Kasumi-1 (cell line): ENCODE data around the gene SBDS.
"Not testable (repeated sequence)": the region's sequence is repeated elsewhere in the genome, so short reads cannot be mapped to it uniquely, and the experiment has no call there.

ENCODE experiments used
- DNase-seq, 2 experiments: peaks; one replicate each; lab custom pipeline; 2025; lab: John Stamatoyannopoulos, UW

The SBDS gene

DNA sequence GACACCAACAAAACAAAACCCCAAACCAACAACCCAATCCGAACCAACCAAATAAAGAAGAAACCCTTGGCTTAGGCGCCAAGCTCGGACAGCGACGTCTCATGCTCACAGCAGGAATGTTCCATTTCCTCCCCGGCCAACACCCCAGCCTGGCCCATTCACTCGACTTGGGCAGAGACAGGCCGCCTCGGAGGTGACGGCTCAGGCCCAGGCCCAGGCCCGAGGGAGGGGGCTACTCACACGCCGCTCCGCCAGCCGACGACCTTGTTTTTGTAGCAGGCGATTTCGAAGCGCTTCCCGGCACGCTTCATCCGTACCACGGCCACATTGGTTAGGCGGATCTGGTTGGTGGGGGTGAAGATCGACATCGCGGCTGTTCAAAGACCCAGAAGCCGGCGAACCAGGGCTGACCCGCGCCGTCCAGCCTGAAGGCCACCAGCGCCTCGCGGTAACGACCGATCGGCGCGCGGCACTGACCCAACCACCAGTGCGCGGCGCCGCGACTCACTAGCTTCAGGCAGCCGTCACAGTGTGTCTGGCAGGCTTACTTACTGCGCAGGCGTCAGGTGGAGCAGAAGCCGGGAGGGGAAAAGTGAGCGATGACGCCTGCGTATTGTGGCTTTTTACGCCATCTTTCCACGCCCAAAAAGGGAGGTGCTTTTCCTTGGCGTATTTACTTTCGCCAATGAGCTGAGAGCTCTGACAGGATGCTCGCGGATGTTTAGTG, at the start of gene SBDS:
Gene SBDS, minus strand, starts transcription at position 537 of the 727 bp plus-strand sequence. Its CDS starts 169 bp downstream, at position 368.
- DNase-seq = peak; percentile 96 to 97

DNA sequence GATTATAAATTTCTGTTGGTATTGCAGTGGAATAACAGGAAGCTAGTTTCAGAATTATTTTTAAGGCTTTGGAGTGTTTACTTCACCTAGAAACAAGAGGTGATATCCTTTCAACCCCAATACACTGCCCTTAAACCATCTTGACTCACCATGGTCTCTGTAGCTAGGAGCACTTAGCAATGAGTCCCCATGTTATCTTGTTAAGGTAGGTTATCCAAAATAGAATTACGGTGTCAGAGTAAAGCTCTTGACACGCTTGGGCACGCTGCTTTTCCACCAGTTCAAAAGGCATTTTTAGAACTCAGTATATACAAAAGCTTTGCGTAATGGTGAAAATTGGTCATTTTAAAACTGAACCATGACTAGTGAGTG, 48.2 kb upstream of the SBDS start:
- DNase-seq = not testable (repeated sequence)

DNA sequence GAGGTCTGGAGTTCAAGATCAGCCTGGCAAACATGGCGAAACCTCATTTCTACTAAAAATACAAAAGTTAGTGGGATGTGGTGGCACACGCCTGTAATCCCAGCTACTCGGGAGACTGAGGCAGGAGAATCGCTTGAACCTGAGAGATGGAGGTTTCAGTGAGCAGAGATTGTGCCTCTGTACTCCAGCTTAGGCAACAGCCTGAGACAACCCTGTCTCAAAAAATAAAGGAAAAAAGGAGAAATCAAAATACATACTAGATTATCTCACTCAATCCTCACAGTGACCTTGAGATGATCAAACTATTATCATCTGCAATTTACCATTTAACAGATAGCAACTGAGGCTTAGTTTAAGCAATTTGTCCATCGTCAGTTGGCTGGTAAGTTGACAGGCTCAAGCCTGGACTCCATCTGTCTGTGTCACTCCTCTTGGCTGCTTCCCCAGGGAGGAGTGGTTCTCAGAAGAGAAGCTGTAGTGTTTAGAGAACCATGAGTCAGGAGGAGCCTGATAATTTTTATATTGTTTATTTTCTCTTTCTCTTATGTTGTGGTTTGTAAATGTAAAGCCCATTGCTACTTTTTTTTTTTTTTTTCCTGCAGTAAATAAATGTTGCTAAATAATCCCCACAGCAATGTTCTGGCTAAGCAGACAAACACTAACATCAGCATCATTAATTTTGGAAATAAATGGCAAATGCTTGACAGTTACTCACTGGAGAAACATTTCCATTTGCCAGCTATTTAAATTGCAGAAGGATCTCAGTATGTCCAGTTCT, 47.6 kb upstream of the SBDS start:
- DNase-seq = not testable (repeated sequence)

DNA sequence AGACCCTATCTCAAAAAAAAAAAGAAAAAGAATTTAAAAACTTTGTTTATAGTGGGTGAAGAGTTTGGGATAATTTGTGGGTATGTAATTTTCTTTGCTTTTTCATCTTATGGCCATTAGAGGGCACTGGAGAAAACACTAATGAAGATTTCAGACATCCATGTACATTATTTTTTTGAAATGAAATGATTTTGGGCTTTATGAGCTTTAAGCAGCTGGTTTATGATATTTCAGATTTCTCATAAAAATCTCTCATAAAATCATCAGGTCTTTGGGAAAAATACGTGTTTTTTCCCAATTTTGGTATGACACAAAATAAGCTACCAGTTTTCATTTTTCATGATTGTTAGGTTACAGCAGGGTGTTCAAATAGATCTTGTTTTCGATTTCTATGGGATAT, 45.4 kb upstream of the SBDS start:
- not testable (repeated sequence) for DNase-seq

DNA sequence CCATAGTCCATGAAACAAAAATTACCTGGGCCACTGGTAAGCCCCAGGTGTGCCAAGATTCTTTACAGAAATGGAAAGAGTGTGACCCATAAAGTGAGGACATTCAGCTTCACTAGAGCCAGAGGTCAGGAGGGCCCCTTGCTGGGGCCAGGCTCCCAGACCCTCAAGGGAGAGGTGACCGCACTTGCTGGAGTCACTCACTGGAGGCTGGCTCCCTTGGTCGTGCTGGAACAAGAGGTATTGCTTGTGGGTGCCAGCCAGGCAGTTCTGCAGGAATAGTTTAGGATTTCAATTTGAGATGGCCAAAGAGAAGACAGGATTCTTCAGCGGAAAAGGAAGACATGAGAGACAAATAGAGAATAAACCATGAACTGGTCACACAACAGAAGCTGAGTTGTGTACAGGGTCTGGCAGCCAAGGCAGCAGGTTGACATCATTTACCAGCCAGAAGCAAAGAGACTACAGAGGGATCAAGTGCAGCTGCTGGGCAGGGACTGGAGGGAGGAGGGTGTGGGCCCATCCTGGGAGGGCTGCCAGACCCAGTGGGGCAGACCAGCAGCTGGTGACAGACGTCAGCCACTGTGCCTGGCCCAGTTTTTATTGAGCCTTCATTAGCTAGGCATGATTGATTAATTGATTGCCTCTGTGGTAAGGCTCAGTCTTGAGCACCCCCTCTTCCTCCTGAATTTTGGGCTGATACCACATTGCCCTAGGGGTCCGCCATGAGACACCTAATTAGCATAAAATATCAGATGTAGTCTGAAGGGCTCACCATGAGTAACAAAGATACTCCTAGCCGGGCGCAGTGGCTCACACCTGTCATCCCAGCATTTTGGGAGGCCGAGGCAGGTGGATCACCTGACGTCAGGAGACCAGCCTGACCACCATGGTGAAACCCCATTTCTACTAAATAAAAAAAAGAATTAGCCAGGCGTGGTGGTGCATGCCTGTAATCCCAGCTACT, 41.3 kb upstream of the SBDS start:
- not testable (repeated sequence) for DNase-seq

DNA sequence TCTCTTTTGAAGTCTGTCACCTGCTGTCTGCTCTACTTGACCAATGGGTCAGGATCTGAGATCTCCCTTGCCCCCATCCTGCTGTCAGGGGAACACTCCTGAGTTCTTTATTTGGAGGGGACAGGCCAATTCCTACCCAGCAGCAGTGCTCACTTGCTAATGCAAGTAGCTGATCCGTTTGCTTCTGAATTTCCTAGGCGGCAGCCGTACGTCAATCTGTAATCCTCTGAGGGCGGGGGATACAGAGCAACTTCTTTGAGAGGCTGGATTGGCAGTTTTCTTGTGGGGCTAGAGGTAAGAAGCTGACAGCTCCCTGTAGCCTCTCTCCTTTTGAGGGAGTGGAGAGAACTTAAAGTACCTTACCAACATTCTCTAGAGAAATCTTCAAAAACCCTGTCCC, 37.9 kb upstream of the SBDS start:
- no peak for DNase-seq

DNA sequence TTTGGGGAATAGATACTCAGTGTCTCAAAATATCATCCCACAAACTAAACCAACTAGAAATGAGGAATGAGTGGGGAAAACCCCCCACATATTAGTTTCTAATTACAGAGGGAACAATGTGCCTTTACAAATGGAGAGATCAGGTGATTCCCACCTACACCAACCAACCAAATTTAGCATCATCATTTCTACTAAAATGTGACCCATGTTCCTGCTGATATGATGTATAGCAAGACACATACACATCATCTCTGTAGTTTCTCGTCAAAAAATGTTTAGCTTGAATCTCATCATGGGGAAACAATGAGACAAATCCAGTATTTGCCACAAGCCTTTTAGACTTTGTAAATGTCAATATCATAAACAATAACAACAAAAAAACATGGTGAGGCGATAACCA, 36.3 kb upstream of the SBDS start:
- not testable (repeated sequence) for DNase-seq

DNA sequence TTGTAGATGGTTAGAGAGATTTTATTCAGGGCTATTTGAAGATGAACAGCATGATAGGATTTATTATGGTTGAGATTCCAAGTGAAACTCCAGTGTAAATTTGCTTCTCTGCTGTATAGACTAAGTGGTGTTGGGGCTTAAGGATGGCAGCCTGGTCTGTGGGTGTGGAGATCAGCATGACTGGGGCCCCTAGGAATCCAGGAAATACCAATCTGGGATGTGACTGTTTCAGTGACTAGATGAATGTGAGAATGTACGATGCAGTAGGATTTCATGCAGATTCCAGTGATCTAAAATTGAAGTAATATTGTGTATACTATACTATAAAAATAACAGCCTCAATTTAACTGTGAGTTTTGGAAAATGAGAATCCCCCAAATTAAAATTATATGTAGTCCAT, 30.1 kb upstream of the SBDS start:
- DNase-seq = not testable (repeated sequence)

DNA sequence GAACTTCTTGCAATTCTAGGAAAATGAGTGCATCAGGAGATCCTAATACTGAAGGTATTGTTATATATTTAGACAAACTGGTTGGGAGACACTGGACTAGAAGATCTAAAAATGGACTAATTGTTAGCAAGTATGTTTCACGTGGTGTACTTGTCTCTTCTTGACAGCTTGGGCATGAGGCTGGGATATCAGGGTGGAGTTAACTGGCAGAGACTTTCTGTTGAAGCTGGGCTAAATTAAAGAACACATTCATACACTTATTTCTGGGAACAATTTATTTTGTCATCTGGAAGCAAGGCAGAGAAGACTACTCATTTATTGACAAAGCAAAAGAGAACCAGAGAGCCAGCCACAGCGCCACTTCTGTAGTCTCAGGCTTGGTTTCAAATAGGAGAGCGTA, 27.1 kb upstream of the SBDS start:
- no peak for DNase-seq

DNA sequence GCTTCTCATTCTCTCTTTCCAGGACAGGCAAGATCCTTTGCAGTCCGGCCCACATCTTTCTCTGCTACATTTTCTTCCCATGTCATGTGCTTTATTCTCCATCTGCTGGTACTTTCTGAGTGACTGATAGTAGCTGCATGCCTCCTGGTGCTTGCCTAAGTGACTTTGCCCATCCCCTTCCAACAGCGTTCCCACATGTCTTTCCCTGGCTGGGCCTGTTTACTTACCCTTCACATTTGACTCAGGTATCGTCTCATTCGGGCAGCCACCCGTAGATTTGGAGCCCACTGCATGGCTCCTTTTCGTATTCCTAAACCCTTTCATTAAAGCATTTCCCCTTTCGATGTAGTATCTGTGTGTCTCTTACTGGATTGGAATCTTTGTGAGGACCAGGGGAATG, 25.9 kb upstream of the SBDS start:
- DNase-seq = no peak

DNA sequence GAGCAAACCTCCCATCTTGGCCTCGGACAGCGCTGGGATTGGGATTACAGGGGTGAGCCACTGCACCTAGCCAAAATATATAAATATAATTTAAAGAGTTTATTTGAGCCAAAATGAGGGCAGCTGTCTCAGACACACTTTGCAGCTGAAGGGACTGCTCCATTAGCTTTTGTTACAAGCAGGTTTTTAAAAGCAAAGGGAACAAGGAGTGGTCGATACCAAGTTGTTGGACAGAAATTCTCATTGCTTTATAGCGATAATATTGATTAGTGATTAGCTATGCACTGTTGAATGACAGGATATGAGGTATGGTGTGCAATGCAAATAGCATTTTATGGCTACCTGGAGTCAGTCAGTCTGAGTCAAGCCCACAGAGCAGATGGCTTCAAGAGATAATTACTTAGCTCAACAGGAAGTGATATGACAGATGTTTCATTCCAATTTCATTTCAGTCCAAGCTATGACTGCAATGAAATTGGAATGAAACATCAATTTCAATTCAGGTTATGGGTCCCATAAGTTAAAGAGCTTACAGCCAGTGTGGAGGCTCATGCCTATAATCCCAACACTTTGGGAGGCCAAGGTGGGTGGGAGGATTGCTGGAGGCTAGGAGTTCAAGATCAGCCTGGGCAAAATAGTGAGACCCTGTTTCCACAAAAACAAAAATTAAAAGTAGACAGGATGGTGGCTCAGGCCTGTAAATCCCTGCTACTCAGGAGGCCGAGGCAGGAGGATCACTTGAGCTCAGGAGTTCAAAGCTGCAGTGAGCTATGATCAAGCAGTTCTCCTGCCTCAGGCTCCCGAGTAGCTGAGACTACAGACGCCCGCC, 24.4 kb upstream of the SBDS start:
- DNase-seq = peak; percentile 30 to 34

DNA sequence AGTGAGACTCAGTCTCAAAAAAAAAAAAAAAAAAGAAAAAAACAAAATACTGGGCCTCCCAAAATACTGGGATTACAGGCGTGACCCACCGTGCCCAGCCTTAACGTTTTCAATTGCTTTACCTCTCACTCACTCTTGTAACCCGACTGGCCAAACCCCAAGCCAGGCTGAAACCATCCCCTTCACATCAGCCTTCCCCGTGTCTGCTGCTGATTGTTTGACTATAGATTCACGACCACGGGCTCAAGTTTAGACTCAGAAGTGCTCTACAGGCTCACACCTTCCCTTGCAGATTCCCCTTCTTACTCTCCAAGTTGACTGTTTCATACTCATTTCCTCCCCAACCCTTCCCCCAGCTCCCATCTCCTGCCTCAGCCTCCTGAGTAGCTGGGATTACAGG, 23.6 kb upstream of the SBDS start:
- DNase-seq = no peak

DNA sequence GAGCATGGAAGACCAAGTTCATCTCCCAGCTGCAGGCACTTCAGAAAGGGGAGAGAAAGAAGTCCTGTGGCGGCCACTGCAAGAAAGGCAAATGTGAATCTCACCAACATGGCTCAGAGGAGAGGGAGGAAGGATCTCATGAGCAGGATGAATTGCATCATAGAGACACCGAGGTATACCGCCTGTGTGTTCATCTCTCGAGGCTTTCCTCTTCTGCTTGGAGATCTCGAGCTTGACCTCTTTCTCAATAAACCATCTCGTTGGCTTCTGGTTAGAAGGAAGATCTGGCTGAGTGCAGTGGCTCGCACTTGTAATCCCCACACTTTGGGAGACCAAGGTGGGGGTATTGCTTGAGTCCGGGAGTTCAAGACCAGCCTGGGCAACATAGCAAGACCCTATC, 22.6 kb upstream of the SBDS start:
- DNase-seq = peak; percentile 36 to 44

DNA sequence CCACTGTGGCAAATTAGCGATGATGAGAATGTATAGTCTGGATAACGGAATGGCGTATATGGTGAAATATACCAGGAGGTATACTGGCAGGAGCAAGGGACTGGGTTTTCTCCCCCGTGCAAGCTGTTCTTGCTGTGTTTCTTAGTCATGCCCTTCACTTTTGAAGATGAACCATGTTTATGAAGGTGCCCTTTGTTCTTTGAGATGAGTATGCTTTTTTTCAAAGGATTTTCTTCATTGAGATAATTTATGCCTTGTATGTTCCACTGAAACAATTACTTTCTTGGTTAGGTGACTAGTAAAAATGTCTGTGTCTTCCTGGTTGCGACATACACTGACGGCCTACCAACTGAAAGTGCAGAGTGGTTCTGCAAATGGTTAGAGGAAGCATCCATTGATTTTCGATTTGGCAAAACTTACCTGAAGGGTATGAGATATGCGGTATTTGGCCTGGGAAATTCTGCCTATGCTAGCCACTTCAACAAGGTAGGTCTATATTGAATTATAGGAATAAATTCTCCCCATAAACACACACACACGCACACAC, 18.8 kb upstream of the SBDS start:
- DNase-seq = not testable (repeated sequence)

DNA sequence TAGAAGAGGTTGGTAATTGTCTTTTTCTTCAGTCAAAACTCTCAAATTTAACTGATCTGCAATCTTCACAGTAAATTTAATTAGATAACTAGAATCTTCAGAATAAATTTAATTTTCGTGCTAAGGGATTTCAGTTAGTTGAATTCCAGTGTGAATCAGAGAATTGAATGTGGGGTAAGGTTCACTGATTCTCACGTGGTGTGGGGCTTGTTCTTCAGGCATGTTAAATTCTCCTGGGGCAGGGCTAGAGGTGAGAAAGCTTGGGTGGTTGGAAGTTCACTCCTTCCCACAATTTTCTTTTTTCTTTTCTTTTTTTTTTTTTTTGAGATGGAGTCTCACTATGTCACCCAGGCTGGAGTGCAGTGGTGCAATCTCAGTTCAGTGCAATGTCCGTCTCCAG, 14.3 kb upstream of the SBDS start:
- DNase-seq = not testable (repeated sequence)

DNA sequence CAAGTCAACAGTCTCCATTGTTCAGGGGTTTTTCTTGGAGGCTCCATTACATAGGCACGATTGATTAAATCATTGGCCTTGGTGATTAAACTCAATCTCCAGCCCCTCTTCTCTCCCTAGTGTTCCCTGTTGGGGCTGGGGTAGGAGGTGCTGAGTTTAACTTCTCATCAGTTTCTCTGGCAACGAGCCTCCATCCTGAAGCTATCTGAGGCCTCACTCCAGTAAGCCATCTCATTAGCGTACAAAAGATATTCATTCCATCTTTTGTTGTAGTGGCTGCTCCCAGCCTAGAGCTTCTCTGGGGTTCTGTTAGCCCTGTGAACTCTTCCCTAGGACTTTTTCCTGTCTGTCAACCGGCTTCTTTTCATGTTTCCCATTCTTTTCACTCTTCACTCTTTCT, 12.9 kb upstream of the SBDS start:
- DNase-seq = no peak

DNA sequence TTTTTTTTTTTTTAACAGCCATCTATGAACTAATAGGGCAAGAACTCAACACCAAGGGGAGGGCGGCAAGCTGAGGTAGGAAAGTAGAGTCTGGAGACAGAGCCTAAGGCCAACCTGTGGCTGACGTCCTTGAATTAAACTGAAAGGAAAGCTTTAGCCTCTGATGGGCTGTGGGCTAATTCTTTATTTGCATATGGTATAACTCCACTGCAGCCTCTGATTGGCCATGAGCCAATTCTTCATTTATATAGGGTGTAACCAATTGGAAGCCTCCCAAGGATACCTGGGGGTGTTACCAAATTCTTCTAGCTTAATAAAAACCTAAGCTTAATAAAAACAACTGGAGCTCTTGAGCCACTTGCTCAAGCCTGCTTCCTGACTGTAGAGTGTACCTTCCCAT, 11.6 kb upstream of the SBDS start:
- DNase-seq = no peak

DNA sequence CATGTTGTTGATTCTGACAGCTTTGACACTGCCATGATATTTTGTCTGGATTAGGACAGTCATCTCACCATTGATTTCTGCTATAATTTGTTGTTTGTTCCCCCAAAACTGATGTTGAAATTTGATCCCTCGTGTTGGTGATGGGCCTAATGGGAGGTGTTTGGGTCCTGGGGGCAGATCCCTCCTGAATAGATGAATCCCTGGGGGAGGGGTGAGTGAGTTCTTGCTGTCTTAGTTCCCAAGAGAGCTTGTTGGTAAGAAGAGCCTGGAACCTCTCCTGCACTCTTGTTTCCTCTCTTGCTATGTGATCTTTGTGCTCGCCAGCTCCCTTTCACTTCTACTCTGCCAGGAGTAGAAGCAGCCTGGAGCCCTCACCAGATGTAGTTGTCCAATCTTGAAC, 8.8 kb upstream of the SBDS start:
- DNase-seq = not testable (repeated sequence)

DNA sequence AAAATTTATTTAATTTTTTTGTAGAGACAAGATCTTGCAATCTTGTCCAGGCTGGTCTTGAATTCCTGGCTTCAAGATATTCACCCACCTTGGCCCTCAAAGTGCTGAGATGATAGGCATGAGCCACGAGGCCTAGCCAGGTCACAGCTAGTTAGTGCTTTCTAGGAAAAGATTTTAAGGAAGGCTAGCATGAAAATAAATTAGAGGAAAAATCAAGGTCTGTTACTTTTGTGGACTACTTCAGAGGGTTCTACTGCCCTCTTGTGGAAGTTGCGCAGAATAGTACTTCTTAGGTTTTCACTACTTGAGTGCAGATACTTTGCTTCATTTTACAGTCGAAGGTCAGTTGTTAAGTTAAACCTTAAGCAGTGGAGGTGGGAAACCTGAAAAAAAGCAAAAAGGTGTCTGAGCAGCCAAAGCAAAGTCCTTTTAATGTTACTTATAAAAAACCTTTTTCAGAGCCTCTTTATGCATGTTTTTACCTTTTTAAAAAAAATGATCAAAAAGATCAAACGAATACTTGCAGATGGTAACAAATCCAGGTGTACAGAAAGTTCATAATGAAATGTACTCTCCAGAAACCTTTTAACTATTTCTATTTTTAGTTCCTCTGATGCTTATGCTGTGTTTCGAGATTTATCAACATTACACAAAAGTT, 5.3 kb upstream of the SBDS start:
- DNase-seq = peak; percentile 11 to 39

DNA sequence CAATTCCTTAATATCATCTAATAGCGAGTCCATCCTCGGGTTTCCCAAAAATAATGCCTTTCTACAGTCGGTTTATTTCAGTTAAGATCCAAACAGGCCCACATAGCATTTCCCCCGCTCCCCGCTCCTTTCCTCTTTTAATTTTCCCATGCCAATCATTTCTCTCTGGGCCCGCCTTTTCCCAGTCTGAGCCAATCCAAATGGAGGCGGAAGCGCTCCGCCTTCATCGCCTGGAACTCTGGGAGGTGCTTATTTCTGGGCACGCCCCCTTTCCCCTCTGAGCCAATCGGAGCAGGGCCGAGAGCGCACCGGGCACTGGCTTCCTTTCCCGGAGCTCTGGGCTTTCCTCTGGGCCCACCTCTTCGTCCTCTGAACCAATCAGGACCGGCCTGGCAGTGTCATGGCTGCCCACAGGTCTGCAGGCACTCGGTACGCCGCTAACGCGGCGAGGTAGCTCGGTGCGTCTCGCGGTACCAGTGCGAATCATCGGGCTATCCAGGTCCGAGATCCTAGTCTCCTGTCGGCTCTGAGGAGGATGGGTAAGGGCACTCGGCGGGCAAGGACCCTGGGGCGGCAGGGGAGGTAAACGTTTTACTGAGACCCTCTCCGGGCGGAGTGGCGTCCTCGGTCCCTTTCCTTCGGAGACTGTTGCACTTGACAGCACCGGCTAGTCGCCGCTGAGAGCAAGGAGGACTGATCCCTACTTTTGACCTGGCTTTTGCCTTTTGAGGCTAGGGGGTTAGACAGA, 1.2 kb upstream of the SBDS start, which contains the start of gene TYW1:
Gene TYW1, plus strand, starts transcription at position 390 of the 748 bp plus-strand sequence. Its CDS starts 146 bp downstream, at position 536.
- peak; percentile 93 to 97 for DNase-seq
